ENCODE results near the gene CYP46A1.

Gene CYP46A1

GRCh38 chr14:99774556-99775307 lies 90.6 kb downstream of the CYP46A1 start:
- no peak for DNase-seq (ENCODE audit: low read depth in 4 of 4, low spot score in 1 of 4)

DNA sequence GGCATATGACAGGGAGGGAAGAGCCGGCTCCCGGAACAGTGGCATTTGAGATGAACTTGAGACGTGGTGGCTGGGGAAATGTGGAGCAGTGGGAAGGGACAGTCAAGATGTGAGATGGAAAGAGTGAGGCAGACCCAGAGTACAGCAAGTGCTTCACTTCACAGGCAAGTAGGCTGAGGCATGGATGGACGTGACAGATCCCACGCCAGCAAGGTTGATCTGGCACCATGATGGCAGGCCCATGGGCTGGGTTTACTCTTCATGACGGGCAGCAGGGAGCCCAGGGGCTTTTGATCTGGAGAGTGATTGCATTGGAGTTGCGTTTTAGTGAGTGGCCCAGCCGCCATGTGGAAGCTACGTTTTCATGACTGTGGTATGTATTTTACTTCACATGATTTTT lies 91.3 kb downstream of the CYP46A1 start:
- DNase-seq (ENCODE audit: low read depth in 4 of 4, low spot score in 1 of 4), result no peak
